ENCODE measurements around the gene PIGL.
A peak's percentile ranks its signal among the peaks of the same experiment; 100 is the strongest.

Gene PIGL

DNA sequence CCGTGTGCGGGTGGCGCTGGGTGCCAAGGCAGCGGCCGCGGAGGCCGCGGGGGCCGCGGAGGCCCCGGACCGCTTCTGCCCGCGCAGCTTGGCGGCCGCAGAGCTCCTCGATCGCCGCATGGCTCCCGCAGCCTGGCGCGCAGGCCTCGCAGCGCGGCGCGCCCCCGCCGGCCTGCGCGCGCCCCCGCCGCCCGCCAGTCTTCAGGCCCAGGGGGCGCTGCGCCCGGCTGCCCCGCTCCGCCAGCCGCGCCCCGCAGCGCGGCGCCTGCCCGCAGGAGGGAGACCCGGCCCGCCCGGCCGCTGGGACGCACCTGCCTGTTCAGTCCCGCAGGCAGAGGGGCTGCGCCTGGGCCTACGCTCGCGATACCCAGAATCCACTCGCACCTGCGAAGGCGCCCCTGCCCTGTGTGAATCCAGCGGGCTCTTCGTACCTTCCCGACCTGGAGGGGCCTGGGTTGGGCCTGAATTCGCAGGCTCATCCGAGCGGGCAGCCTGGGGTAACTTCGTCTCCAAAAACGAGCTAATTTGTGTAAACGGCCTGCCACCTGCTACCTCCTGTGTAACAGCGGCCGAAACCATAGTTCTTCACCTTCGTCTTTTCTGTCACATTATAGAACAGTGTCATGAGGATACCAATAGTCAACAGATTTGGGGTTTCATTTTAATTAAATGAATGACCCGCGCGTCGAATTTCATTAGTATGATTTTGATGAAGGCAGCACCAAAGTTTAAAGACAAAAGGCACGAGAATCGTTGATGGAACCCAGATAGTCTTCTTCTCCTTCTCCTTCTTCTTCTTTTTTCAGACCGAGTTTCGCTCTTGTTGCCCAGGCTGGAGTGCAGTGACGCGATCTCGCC, 136.5 kb downstream of the PIGL start, which contains the start of gene CENPV:
CENPV (minus strand) TSS at position 153 of the 858 bp plus-strand sequence; CDS start at position 120, 33 bp downstream.
- DNase-seq (ENCODE audit: low read depth) = peak; percentile 47

DNA sequence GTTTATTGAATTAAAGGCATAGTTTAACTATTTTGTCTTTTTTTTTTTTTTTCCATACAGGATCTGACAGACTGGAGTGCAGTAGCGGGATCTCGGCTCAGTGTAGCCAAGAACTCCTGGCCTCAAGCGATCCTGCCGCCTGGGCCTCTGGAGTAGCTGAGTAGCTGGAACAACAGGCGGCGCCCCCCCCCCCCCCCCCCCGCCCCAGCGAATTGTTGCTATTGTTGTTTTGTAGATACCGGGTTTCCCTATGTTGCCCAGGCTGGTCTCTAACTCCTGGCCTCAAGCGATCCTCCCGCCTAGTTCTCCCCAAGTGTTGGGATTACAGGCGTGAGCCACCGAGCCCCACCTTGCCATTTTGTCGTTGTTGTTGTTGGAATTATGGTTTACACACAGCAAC, 137.6 kb downstream of the PIGL start:
- DNase-seq (ENCODE audit: low read depth) = no peak

GRCh38 chr17:16358394-16358793, 141.4 kb downstream of the PIGL start:
- no peak for DNase-seq (ENCODE audit: low read depth)

DNA sequence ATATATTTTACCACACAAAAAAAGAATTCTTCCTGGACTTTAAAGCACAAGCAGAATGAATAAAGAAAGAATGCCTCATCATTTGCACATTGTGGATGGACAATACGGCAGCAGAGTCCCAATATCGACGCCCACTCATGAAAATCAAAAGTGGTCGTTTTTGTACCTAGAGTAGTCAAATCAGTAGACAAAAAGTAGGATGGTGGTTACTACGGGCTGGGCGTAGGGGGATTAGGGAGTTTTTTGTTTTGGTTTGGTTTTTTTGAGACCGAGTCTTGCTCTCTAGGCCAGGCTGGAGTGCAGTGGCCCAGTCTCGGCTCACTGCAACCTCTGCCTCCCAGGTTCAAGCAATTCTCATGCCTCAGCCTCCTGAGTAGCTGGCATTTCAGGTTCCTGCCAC, 144.9 kb downstream of the PIGL start:
- no peak for DNase-seq (ENCODE audit: low read depth)

- DNase-seq (ENCODE audit: low read depth) = peak; percentile 32
Measured at GRCh38 chr17:16363749-16364536, 146.9 kb downstream of the PIGL start.

GRCh38 chr17:16364625-16365024, 147.6 kb downstream of the PIGL start:
- no peak for DNase-seq (ENCODE audit: low read depth)

- no peak for DNase-seq (ENCODE audit: low read depth)
Measured at GRCh38 chr17:16371742-16372141, 154.7 kb downstream of the PIGL start.

DNA sequence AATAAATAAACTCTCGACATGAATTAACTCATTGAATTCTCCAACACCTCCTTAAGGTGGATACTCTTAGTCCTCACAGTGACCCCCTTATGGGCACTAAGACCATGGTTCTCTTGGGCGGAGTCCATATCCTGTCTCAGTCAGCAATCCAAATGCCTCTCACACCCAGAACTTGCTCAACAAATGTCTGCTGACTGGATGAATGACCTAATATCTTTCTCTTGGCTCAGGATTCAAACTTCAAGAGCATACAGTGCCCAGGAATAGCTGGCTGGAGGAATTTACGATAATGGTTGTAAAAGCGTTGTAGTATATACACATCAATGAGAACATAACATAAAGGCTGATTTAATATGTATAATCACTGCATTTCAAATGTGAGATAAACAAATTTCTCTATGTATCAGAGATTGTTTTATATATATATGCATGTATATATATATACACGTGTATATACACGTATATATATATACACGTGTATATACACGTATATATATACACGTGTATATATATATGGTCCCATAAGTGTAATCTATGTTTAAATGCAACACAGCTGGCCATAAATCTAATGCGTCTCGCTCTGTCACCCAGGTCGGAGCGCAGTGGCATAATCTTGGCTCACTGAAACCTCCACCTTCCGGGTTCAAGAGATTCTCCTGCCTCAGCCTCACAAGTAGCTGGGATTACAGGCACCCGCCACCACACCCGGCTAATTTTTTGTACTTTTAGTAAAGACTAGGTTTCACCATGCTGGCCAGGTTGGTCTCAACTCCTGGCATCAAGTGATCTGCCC, 157.3 kb downstream of the PIGL start:
- DNase-seq (ENCODE audit: low read depth) = no peak

Measured in stimulated activated CD8-positive, alpha-beta memory T cell treated with anti-CD3 and anti-CD28 coated beads, Interleukin-15, amount 100 ng/mL, for 24 hours (primary cell).